Measurements from ENCODE around the gene GALE.
"Not testable (repeated sequence)": the region's sequence is repeated elsewhere in the genome, so short reads cannot be mapped to it uniquely, and the experiment has no call there.

Gene GALE

DNA sequence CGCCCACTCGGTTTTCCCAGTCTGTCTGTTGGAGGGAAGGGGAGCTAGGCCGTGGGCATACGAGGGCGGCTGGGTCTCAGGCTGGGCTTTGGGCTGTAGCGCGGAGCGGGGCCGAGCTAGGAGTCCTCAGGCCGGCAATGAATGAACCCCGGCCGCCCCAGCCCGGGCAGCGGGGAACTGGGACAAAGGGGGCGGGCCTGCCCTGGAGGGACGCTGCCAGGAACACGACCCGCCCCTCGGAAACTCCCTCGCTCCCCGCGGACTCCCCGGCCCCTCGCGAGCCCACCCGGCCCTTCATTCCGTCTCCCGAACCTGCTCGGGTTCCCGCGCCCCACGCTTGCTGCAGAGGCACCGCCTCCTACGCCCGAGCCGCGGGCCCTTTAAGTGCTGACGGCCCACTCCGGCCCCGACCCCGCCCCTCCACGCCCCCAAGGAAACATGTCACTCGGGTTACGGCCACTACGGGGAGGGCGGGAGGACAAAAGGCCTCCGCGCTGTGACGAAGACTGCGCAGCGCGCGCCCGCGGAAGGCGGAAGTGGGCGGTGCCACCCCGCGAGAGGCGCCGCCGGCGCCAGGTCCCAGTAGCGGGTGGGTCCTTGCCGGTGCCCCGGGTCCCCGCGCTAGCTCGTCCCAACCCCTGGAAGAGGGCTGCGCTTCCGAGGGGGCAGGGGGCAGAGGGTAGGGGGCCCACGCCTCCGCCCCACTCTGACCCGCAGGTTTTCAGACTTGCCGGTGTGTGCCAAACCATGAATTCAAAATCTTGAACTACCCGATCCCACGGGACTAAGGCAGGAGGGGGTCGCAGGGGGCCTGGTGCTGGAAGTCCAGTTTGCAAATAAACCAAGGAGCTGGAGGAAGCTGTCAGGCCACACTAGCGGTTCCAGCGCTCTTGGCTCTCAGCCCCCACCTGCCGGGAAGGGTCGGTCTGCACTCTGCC is at the start of gene GALE:
TSS of gene GALE (minus strand) at position 355 of the 938 bp plus-strand sequence. CDS start 1,747 bp downstream, outside the sequence.
- peak; percentile 41 for DNase-seq

GRCh38 chr1:23848673-23849616 is 48.4 kb upstream of the GALE start:
- no peak for DNase-seq

DNA sequence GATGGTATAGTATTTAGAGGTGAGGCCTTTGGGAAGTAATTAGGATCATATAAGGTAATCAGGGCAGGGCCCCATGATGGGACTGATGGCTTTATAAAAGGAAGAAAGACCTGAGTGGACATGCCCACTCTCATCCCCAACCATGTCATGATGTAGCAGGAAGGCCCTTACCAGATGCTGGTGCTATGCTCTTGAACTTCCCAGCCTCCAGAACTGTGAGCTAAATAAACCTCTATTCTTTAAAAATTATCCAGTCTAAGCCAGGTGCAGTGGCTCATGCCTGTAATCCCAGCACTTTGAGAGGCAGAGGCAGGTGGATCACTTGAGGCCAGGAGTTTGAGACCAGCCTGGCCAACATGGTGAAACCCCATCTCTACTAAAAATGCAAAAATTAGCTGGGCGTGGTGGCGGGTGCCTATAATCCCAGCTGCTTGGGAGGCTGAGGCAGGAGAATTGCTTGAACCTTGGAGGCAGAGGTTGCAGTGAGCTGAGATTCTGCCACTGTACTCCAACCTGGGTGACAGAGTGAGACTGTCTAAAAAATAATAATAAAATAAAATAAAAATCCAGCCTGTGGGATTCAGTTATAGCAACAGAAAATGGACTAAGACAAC is 47.0 kb upstream of the GALE start:
- DNase-seq, result not testable (repeated sequence)

DNA sequence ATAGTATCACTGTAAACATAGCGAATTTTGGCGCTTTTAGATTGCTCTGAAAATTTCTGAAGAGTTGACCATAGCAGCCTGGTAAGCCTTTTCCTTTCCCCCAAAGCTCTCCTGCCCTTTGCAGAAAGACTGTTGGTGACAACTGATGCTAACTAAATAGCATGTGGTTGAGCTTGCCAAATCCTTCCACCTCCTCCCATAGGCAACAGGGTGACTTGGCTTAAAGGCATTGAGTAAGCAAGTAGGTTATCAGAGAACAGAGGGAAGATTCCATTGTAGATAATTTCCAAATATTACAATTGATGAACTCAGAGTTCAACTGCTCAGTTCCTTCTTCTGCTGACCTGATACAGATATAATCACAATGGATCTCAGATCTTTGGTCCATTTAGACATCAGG is 44.6 kb upstream of the GALE start:
- no peak for DNase-seq

- DNase-seq, result no peak
These were observed 43.1 kb upstream of the GALE start for GRCh38 chr1:23843644-23844043.

GRCh38 chr1:23838401-23838866 is 37.9 kb upstream of the GALE start:
- DNase-seq, result no peak

GRCh38 chr1:23837908-23838307 is 37.4 kb upstream of the GALE start:
- no peak for DNase-seq

DNA sequence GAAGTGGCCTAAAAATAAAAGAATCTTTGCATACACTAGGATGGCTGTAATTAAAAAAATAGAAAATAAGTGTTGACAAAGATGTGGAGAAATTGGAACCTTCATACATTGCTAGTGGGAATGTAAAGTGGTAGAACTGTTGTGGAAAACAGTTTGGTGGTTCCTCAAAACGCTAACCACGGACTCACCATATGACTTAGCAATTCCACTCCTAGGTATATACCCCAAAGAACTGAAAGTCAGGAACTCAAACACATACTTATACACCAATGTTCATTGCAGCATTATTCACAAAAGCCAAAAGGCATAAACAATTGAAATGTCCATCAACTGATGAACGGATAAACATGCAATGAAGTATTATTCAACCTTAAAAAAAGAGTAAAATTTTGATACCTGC is 35.5 kb upstream of the GALE start:
- DNase-seq, result no peak

GRCh38 chr1:23834156-23834555 is 33.6 kb upstream of the GALE start:
- not testable (repeated sequence) for DNase-seq

GRCh38 chr1:23827717-23828116 is 27.2 kb upstream of the GALE start:
- no peak for DNase-seq

DNA sequence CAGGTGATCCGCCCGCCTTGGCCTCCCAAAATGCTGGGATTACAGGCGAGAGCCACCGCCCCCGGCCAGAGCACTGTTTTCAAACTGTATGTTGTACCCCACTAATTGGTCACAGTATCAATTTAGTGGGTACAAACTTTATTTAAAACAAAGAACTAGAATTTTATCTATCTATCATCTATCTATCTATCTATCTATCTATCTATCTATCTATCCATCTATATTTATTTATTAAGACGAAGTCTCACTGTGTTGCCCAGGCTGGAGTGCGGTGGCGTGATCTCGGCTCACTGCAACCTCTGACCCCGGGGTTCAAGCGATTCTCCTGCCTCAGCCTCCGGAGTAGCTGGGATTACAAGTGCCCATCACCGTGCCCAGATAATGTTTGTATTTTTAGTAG is 26.0 kb upstream of the GALE start:
- DNase-seq, result not testable (repeated sequence)

- DNase-seq, result no peak
These were observed 25.4 kb upstream of the GALE start for GRCh38 chr1:23825762-23826522.

GRCh38 chr1:23825076-23825761 is 24.7 kb upstream of the GALE start, which contains the start of gene HMGCL:
Gene HMGCL, minus strand, starts transcription at chr1:23825429. Its CDS starts 14 bp downstream, at chr1:23825415.
- no peak for DNase-seq

DNA sequence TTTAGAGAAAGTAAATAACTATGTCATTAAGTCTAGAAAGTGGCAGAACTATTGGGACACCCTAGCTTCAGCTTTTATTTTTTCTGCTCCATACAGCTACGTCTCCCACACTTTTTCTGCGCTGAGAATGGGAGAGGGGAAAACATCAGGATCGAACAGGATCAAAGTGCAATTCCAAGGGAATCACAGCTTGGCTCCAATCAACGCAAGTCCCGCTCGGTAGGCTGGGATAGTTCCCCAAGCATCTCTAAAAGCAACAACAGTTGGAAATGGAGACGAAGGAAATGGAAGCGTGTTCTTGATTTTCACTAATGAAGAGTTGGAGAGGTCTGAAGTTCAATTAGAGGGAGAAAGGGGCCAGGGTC is 24.1 kb upstream of the GALE start:
- DNase-seq, result no peak

GRCh38 chr1:23823767-23824166 is 23.2 kb upstream of the GALE start:
- no peak for DNase-seq

GRCh38 chr1:23817633-23818032 is 17.1 kb upstream of the GALE start:
- DNase-seq, result no peak

GRCh38 chr1:23816906-23817305 is 16.4 kb upstream of the GALE start:
- no peak for DNase-seq

DNA sequence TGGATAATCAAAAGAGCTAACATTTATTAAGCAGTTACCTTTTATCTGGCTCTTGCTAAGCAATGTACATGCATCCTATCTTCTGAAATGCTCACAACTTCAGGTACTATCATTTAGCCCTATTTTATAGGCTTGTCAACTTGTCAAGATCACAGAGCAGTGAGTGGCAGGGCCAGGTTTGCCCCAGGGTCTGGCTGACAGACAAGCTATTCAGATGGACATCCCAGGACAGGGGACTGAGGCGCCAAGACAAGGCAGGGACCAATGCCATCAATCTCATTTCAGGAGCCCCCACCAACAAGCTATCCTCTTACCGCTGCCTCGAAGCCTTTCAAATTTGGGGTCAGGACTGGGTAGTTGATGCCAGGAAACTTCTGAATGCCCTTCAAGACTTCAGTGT is 15.8 kb upstream of the GALE start:
- no peak for DNase-seq

DNA sequence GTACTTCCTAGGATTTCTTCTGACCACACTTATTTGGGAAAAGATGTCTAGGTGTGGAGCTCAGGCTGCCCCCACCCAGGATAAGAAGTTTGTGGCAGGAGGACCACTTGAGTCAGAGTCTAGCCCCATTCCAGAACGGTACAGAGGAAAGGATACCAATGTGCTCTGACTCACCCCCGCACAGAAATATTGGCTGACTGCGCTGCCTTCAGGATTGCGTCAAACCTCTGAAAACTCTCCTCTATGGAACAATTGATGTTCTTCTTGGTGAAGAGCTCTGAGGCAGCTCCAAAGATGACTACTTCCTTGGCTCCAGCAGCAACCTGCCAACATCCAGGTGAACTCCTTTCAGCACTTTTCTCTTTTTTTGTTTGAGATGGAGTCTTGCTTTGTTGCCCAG is 13.5 kb upstream of the GALE start:
- no peak for DNase-seq

GRCh38 chr1:23810818-23811540 is 10.4 kb upstream of the GALE start:
- DNase-seq, result no peak

GRCh38 chr1:23809751-23810171 is 9.2 kb upstream of the GALE start:
- DNase-seq, result no peak

Measured in NCI-H1417 treated with DMSO at 0.1 percent for 48 hours (cell line).